Omental fat pad (tissue), 4 donors: ENCODE results near the gene VSIG10. TPM values are rescaled to one million over a fixed set of nuclear protein-coding genes. Genes with fewer than 3 reads are reported as not detected.
"Not testable (repeated sequence)": the region's sequence is repeated elsewhere in the genome, so short reads cannot be mapped to it uniquely, and the experiment has no call there.

Source experiments
- ATAC-seq: fragments of 150-250 bp; one replicate; pipeline ENCODE4 v1.9.1; 2016; ENCODE audit warnings: mild to moderate bottlenecking, moderate library complexity; ENCODE audit not compliant: low FRiP score
- DNase-seq: peaks from one replicate; pipeline ENCODE4 v3.0.0-alpha.2; 2019; ENCODE audit warnings: low spot score
- total RNA-seq, 4 donors: library from RNA; depleted of rRNA; stranded (reverse); fragments of >200 nt; gene quantifications; one replicate each; pipeline ENCODE4 v1.1.0, GENCODE V29; 2016
- TF ChIP-seq, protein P1 (sequence below), 3 donors: fragments of 450-650 bp; IDR thresholded peaks; one replicate each; pipeline ENCODE4 v1.5.1; 2016 to 2017; ENCODE audit warnings: antibody characterized with exemption in 3 of 3, mild to moderate bottlenecking in 3 of 3, moderate library complexity in 2 of 3

The VSIG10 gene
- total RNA-seq, 4 donors from 2014 or later = 16.2 to 73.9 (median 28.0) TPM

DNA sequence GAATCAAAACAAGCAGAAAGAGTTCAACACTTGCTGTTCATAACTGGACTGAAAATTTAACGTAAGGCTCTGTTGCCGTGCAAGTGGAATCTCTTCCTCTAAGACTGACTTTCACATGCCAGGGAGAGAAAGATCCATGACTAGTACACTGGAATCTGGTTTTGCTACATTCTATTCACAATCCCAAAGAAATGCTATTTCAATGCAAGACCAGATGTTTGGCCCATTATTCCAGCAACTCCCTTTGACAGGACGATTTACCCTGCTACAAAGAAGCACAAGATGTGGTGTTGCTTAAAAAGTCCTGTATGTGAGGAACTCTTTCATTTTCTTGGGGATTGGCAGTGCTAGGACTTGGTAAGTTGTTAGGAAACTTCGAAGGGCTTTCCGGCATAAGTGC, 69.9 kb downstream of the VSIG10 start:
- DNase-seq = no peak
- ATAC-seq = no peak
- TF ChIP-seq, protein P1, sequence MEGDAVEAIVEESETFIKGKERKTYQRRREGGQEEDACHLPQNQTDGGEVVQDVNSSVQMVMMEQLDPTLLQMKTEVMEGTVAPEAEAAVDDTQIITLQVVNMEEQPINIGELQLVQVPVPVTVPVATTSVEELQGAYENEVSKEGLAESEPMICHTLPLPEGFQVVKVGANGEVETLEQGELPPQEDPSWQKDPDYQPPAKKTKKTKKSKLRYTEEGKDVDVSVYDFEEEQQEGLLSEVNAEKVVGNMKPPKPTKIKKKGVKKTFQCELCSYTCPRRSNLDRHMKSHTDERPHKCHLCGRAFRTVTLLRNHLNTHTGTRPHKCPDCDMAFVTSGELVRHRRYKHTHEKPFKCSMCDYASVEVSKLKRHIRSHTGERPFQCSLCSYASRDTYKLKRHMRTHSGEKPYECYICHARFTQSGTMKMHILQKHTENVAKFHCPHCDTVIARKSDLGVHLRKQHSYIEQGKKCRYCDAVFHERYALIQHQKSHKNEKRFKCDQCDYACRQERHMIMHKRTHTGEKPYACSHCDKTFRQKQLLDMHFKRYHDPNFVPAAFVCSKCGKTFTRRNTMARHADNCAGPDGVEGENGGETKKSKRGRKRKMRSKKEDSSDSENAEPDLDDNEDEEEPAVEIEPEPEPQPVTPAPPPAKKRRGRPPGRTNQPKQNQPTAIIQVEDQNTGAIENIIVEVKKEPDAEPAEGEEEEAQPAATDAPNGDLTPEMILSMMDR (IDR thresholded peaks at IDR 0.05) = no peak

DNA sequence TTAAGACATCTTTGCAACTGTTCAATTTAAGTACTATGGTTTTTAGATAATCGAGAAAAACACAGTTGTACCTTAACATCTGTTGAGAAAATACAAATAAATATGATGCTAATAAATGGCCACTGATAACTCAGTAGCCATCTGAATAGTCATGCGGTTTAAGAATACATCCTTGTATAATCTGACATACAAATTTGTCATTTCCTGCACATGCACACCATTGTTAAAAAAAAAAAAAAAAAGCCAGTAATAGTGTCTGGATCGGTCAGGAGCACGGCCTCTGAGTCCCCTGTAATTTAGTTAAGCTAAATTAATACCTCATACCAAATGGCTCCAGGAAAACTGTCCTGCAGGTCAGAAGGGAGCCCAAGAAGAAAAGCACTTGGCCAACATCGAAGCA, 70.5 kb downstream of the VSIG10 start:
- TF ChIP-seq, protein P1 (IDR thresholded peaks at IDR 0.05) = no peak
- DNase-seq (no peak), ATAC-seq (no peak)

DNA sequence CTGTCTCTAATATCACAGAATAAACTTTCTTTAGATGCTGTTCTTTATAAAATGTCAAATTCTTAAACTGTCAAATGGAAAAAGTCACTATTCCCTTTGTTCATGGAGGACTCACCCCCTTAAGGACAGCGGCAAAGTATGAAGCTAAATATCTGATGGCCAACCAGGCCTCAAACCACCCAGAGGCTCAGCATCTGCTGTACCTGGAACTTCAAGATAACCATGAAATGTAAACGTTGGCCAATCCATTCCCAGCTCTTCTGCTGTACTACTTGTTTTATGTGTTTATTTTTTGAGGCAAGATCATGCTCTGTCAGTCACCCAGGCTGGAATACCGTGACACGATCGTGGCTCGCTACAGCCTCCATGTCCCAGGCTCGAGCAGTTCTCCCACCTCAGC, 71.6 kb downstream of the VSIG10 start:
- TF ChIP-seq, protein P1 (IDR thresholded peaks at IDR 0.05) = no peak
- DNase-seq (no peak), ATAC-seq (no peak)

DNA sequence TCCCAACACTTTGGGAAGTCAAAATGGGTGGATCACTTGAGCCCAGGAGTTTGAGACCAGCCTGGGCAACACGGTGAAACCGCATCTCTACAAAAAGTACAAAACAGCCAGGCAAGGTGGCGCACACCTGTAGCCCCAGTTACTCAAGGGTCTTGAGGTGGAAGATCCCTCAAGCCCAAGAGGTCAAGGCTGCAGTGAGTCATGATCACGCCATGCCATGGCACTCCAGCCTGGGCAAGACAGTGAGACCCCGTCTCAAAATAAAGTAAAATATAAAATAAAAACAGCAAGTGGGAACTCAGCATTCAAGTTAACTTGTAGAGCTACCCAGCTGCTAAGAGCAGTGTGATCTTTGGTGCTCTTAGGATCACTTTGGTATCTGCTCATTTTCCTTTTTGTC, 74.6 kb downstream of the VSIG10 start:
- ATAC-seq (no peak), DNase-seq (no peak)
- TF ChIP-seq, protein P1 (IDR thresholded peaks at IDR 0.05) = no peak

DNA sequence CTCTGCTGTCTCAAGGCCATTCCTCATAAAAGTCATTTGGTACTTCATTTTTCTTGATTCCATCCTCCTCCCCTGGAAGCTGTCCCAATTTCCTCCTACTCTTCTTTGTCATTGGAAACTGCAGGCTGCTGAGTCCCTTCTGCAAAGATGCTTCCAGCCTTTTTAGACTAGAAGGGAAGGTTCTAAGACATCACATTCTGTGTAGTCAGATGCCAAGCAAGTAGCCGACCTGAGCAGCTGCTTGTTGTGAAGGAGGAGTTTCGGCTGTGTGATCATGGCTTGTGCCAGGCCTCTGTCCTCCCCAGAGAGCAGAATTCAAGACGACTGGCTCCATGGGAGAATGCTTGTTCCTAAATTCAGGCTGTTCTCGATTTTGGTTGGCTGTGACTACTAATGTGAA, 78.6 kb downstream of the VSIG10 start:
- DNase-seq = no peak
- no peak for ATAC-seq
- TF ChIP-seq, protein P1 (IDR thresholded peaks at IDR 0.05) = no peak

DNA sequence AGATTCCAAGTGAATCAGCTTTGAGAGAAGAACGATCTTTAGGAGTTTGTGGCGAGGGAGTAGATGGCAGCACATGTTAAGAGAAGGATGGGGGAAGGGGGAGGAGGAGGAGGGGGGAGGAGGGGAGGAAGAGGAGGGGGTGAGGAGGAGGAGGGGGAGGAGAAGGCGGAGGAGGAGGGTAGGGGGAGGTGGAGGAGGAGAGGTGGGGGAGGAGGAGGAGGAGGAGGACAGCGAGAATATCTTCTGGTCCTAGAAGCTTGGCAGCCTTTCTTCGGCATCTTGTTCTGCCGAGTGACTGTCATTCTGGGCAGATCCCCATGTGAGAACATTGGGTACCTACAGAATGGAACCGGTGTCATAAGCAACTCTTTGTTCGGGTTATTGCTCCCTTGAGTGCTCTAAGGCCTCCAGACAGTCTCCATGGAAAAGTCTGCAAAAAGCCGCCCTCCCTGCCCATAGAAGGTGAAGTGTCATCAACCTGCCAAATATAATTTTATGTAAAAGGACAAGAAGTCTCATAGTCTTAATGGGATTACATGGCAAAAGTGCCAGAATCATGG, 80.4 kb downstream of the VSIG10 start:
- ATAC-seq (no peak), DNase-seq (no peak)
- TF ChIP-seq, protein P1 (IDR thresholded peaks at IDR 0.05) = no peak

DNA sequence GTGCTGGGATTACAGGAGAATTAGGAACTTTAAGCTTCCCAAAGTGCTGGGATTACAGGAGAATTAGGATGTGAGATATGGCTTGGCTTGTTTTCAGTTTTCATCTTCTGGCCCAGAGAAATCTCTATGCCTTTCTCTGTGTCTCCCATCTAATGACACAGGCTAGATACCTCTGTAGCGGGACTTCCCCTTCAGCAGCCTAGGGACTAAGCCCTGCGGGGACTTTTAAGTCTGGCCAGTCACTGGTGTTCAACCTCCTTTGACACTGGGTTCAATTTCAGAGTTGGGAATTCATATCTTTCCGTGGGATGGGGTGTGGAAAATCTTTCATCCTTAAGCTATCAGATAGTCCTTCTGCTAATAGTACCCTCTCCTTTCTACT, 81.1 kb downstream of the VSIG10 start:
- TF ChIP-seq, protein P1 (IDR thresholded peaks at IDR 0.05) = no peak
- DNase-seq (no peak), ATAC-seq (no peak)

DNA sequence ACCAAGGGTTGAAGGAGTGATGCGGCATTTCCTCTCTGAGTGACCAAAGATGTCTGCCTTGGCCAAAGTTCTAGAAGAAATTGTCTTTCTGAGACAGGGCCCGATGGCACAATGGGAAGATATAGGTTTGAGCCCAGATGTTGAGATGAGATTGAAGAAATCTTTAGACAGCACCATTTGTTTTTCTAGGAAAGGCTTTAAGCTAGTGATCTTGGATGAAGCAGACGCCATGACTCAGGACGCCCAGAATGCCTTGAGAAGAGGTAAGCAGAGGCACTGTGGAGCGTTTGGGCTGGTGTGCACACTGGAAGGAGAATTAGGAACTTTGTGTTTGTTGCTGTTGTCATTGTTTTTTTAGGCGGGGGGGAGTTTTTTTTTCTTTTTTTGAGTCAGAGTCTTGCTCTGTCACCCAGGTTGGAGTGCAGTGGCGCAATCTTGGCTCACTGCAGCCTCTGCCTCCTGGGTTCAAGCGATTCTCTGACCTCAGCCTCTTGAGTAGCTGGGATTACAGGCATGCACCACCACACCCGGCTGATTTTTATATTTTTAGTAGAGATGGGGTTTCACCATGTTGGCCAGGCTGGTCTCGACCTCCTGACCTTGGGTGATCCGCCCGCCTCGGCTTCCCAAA, 81.6 kb downstream of the VSIG10 start:
- DNase-seq, ATAC-seq: not testable (repeated sequence)
